Smooth muscle cell (in vitro differentiated cells): ENCODE measurements around the gene RBM15B. TPM values are rescaled to one million over a fixed set of nuclear protein-coding genes. Genes with fewer than 3 reads are reported as not detected.

Experiments
- DNase-seq: peaks from one replicate; lab custom pipeline; 2025; ENCODE audit not compliant: unreplicated experiment; lab: John Stamatoyannopoulos, UW
- H2AFZ ChIP-seq: fragments of 200-600 bp; sonication (generic); 2 replicates; pipeline ENCODE4 v1.6.0; 2016; ENCODE audit warnings: antibody characterized with exemption, low read depth, mild to moderate bottlenecking
- H3F3A ChIP-seq: fragments of 200-600 bp; sonication (generic); 2 replicates; pipeline ENCODE4 v1.6.0; 2017; ENCODE audit warnings: antibody characterized with exemption, low read depth
- H3K27ac ChIP-seq: fragments of 200-600 bp; sonication (generic); 2 replicates; pipeline ENCODE4 v1.5.1; 2016; ENCODE audit warnings: low read depth, mild to moderate bottlenecking
- H3K27me3 ChIP-seq: fragments of 200-600 bp; sonication (generic); 2 replicates; pipeline ENCODE4 v1.6.1; 2016; ENCODE audit warnings: low read depth, mild to moderate bottlenecking
- H3K36me3 ChIP-seq: fragments of 200-600 bp; sonication (generic); 2 replicates; pipeline ENCODE4 v1.5.1; 2016; ENCODE audit warnings: low read depth
- H3K4me1 ChIP-seq: fragments of 200-600 bp; sonication (generic); 2 replicates; pipeline ENCODE4 v1.5.1; 2016; ENCODE audit warnings: low read depth
- H3K4me2 ChIP-seq: fragments of 200-600 bp; sonication (generic); 2 replicates; pipeline ENCODE4 v1.6.0; 2016; ENCODE audit warnings: mild to moderate bottlenecking
- H3K4me3 ChIP-seq: fragments of 200-600 bp; sonication (generic); 2 replicates; pipeline ENCODE4 v1.5.1; 2016; ENCODE audit warnings: mild to moderate bottlenecking
- H3K79me2 ChIP-seq: fragments of 200-600 bp; sonication (generic); 2 replicates; pipeline ENCODE4 v1.6.0; 2016; ENCODE audit warnings: low read depth, mild to moderate bottlenecking
- H3K9ac ChIP-seq: fragments of 200-600 bp; sonication (generic); 2 replicates; pipeline ENCODE4 v1.6.0; 2016; ENCODE audit warnings: low read depth
- H3K9me3 ChIP-seq: fragments of 200-600 bp; sonication (generic); replicated peaks from 2 replicates; pipeline ENCODE4 v1.5.1; 2016; ENCODE audit warnings: low read depth
- H4K20me1 ChIP-seq: fragments of 200-600 bp; sonication (generic); 2 replicates; pipeline ENCODE4 v1.6.0; 2016; ENCODE audit warnings: low read depth
- CTCF ChIP-seq: fragments of 200-600 bp; sonication (generic); IDR thresholded peaks from 2 replicates; pipeline ENCODE4 v1.5.1; 2017; ENCODE audit warnings: borderline replicate concordance, mild to moderate bottlenecking, antibody characterized with exemption; ENCODE audit not compliant: insufficient read depth, poor library complexity, severe bottlenecking
- WGBS: methylation state at CpG from one replicate; pipeline ENCODE4 v1.1.7; 2016; ENCODE audit warnings: low lambda C conversion rate; 5-methylcytosine and 5-hydroxymethylcytosine counted together
- polyA plus RNA-seq: library from polyadenylated mRNA; unstranded; fragments of >200 nt; fragmentation: Nextera tagmentation; extraction: Ambion mirVana; gene quantifications from 2 replicates; pipeline ENCODE4 v1.2.1, GENCODE V29; 2016
- total RNA-seq: library from RNA; depleted of rRNA; stranded (reverse); fragments of >200 nt; gene quantifications from 2 replicates; pipeline ENCODE4 v1.2.3, GENCODE V29; 2014

RBM15B gene
- total and polyA plus RNA-seq, 2 experiments from 2014 or later: 21.7 to 38.0 TPM

- H2AFZ ChIP-seq: no peak overlapping the region
- no peaks in the 10 kb centered on the region for H3F3A ChIP-seq
Measured at GRCh38 chr3:51353131-51353530, 38.0 kb upstream of the RBM15B start.

DNA sequence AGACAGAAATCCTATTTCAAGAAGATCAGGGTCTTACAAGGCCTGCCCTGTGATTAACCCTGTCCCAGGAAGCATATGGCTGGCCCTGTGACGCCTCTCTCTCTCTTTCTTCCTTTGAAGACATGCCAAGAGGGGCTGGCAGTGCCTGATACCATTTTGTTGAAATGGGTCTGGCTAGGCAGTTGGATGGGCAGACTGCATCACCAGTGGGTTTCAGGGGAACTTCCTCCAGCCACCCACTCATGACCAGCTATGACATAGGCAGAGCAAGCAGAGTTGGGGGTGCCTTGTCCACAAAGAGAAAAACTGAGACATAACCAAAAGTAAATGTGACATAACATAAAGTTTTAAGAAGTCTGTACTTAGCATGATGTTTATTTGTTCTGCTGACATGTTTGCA lies 37.4 kb upstream of the RBM15B start:
- TF ChIP-seq CTCF: no peak
- 88% methylated on average over 1 of the region's 1 CpG for WGBS
- no peaks in the 10 kb centered on the region for H3F3A ChIP-seq

More at GRCh38 chr3:51353131-51353530, 38.0 kb upstream of the RBM15B start:
- no peaks in the 10 kb centered on the region for H3K9me3 ChIP-seq
- no peak for TF ChIP-seq CTCF
- H3K4me1 ChIP-seq: no peaks in the 10 kb centered on the region
- H3K27ac ChIP-seq: no peak overlapping the region
- no peaks in the 10 kb centered on the region for H3K36me3 ChIP-seq
- H3K9ac ChIP-seq: no peak overlapping the region
- 78% methylated on average over 4 of the region's 4 CpGs for WGBS
- H3K27me3 ChIP-seq: no peaks in the 10 kb centered on the region
- DNase-seq: no peak
- no peaks in the 10 kb centered on the region for H3K79me2 ChIP-seq
- H3K4me2 ChIP-seq: no peak overlapping the region
- no peaks in the 10 kb centered on the region for H4K20me1 ChIP-seq
- H3K4me3 ChIP-seq: no peak overlapping the region

GRCh38 chr3:51354172-51354571 lies 36.9 kb upstream of the RBM15B start:
- H3K27me3 ChIP-seq: no peaks in the 10 kb centered on the region
- no peaks in the 10 kb centered on the region for H3F3A ChIP-seq
- no peaks in the 10 kb centered on the region for H3K79me2 ChIP-seq
- WGBS: 92% methylated on average over 2 of the region's 2 CpGs
- H4K20me1 ChIP-seq: no peaks in the 10 kb centered on the region
- no peaks in the 10 kb centered on the region for H3K9me3 ChIP-seq
- no peak for TF ChIP-seq CTCF
- no peak overlapping the region for H2AFZ ChIP-seq
- no peak for DNase-seq
- H3K4me2 ChIP-seq: no peak overlapping the region
- H3K4me1 ChIP-seq: no peaks in the 10 kb centered on the region
- no peak overlapping the region for H3K9ac ChIP-seq
- no peak overlapping the region for H3K27ac ChIP-seq
- H3K36me3 ChIP-seq: no peaks in the 10 kb centered on the region
- no peak overlapping the region for H3K4me3 ChIP-seq

More for the DNA sequence above, 37.4 kb upstream of the RBM15B start:
- H3K36me3 ChIP-seq: no peaks in the 10 kb centered on the region
- no peak overlapping the region for H2AFZ ChIP-seq
- H3K4me3 ChIP-seq: no peak overlapping the region
- H3K9me3 ChIP-seq: no peaks in the 10 kb centered on the region
- H4K20me1 ChIP-seq: no peaks in the 10 kb centered on the region
- H3K79me2 ChIP-seq: no peaks in the 10 kb centered on the region
- no peaks in the 10 kb centered on the region for H3K27me3 ChIP-seq
- H3K27ac ChIP-seq: no peak overlapping the region
- H3K9ac ChIP-seq: no peak overlapping the region
- no peaks in the 10 kb centered on the region for H3K4me1 ChIP-seq
- no peak for DNase-seq
- no peak overlapping the region for H3K4me2 ChIP-seq
